Effector CD4-positive, alpha-beta T cell (primary cell): ENCODE data around the gene MYO16.
"Not testable (repeated sequence)": the region's sequence is repeated elsewhere in the genome, so short reads cannot be mapped to it uniquely, and the experiment has no call there.

Source experiments
- DNase-seq: peaks from one replicate; pipeline ENCODE4 v3.0.0-alpha.2; 2020

Gene MYO16

DNA sequence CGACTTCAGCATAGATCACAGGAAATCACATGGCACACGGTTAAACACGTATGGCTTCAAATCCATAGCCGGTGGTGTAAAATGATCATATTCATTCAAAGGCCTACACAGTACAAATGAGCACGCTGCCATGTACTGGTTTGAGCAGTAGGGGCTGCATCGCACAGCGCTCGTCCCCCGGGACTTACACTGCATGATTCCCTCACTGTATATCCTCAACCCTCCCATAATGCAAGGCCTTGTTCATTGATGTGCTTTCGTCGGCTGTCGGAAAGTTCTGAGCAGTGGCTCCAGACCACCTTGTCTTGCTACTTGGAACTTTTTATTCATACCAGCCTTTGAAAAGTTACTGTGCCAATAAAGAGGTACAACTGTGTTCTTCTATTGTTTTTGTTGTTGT lies 578.2 kb downstream of the MYO16 start:
- no peak for DNase-seq

GRCh38 chr13:109208522-109208921 lies 579.1 kb downstream of the MYO16 start:
- DNase-seq = no peak

GRCh38 chr13:109209526-109209925 lies 580.1 kb downstream of the MYO16 start:
- DNase-seq = no peak

GRCh38 chr13:109211616-109212015 lies 582.2 kb downstream of the MYO16 start:
- no peak for DNase-seq

DNA sequence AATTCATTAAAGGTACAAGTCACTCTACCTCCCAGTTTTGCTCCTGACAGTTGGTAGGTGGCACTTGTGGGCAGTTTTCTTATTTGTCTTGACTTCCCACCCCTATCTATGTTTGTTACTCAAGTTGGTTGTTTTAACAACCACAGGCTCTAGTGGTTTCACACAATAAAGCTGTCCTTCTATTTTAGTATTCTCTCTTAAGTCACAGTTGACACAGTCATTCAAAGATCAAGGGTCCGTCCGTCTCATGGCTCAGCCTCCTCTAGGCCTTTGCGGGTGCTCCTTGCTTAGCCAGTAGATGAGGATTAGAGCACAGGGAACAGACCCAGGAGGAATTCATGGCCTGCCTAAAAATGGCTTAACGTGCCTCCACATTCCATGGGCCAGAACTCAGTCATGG lies 583.2 kb downstream of the MYO16 start:
- DNase-seq = no peak

DNA sequence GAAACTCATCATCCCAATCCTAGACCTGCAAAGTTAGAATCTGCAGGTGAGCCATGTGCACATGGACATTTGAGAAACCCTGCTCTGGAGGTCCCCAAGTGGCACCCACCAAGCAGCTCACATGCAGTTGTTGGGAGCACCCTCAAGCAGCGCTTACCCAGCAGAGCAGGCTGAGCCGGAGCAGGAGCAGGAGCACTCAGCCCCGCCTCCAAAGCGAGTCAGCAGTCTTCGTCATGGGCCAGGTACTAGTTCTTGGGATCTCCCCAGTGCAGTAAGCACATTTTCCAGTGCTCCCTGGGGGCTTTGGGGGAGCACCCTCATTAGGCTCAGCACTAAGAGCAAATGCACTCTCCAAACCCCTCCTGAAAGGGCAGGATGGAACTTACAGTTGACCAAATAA lies 584.3 kb downstream of the MYO16 start:
- no peak for DNase-seq

GRCh38 chr13:109214393-109214792 lies 585.0 kb downstream of the MYO16 start:
- DNase-seq = no peak

DNA sequence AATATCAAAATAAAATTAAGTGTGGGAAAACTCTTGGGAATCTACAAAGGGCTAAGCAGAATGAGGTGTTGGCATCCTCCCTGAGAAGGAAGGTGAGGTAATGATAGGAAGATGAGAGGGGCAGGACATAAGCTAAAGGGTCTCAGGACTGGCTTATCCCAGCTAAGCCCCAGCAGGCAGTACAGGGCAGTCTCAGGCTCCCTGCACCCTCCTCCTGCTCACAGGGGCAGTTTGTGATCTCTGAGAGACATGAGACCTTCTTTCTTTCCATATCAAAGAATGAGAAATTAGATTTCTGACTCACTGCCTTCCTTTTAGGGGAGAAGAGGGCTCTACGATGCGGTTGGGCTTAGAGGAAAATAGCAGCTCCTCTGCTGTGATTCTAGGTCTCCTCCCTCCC lies 586.0 kb downstream of the MYO16 start:
- DNase-seq = no peak

GRCh38 chr13:109217510-109217909 lies 588.1 kb downstream of the MYO16 start:
- not testable (repeated sequence) for DNase-seq

- DNase-seq = no peak
These were observed 591.2 kb downstream of the MYO16 start for GRCh38 chr13:109220631-109221030.

GRCh38 chr13:109224033-109224432 lies 594.6 kb downstream of the MYO16 start:
- DNase-seq = no peak

- no peak for DNase-seq
These were observed 597.2 kb downstream of the MYO16 start for GRCh38 chr13:109226631-109227030.

DNA sequence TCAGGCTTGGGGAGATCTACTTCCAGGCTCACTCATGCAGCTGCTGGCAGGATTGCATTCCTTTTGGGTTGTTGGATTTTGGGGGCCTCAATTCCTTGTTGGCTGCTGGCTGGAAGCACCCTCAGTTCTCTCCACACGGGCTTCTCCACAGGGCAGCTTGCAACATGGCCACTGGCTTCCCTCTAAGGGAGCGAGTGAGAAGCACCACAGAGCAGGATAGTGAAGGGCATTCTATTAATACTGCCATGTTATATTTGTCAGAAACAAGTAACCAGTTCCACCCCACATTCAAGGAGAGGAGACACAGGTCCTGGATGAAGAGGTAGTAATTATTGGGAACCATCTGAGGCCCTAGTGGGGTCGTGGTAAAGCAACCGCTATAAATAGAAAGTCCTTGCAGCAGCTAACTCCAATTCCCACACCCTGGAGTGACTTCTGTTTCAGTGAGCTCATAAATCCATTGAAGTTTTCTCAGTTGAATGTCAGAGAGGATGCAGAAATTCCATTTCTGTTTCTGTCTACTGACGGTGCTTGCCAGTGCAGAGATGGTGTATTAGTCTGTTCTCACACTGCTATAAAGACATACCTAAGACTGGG lies 598.0 kb downstream of the MYO16 start:
- no peak for DNase-seq

DNA sequence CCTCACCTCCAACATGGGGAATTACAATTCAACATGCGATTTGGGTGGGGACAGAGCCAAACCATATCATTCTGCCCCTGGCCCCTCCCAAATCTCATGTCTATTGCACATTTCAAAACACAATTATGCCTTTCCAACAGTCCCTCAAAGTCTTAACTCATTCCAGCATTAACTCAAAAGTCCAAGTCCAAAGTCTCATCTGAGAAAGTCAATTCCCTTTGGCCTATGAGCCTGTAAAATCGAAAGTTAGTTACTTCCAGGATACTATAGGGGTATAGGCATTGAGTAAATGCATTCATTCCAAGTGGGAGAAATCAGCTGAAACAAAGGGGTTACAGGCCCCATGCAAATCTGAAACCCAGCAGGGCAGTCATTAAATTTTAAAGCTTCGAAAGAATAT lies 598.8 kb downstream of the MYO16 start:
- no peak for DNase-seq

DNA sequence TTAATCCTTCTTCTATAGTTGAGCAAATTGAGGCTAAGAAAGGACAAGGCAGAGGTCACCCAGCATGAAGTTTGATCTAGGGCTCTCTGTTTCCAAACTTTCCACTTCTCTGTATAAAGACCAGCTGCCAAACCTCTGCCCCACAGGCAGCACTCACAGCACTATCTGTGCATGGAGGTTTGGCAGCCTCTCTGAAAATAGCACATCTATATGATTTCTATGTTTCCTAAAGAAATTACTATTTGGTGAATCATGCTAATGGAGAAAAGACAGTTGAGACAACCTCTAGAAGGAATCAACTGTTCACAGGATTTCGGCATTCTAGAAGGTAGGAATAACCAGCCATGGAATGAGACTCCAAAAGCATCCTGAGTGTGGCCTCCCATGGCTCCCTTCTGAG lies 602.5 kb downstream of the MYO16 start:
- DNase-seq = no peak

DNA sequence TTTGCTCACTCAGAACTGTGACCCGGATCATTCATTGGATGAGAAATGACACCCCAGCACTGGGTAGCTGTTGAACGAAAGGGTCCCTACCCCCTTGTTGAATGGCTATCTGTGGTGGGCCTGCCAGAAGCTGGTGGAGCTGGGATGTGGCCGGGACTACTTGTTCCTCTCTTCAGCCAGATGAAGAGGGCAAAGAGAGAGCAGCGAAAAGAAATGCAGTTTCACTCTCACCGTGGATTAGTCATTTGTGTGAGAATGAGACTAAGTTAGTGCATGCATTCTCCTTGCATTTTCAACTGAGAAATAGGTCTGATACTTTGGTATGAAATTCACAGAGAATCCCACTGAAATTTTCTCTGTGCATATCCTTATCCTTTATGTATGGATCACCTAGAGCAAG lies 603.9 kb downstream of the MYO16 start:
- no peak for DNase-seq

GRCh38 chr13:109235901-109236300 lies 606.5 kb downstream of the MYO16 start:
- DNase-seq = no peak

GRCh38 chr13:109241160-109241559 lies 611.7 kb downstream of the MYO16 start:
- no peak for DNase-seq

GRCh38 chr13:109243311-109243951 lies 614.0 kb downstream of the MYO16 start:
- no peak for DNase-seq

DNA sequence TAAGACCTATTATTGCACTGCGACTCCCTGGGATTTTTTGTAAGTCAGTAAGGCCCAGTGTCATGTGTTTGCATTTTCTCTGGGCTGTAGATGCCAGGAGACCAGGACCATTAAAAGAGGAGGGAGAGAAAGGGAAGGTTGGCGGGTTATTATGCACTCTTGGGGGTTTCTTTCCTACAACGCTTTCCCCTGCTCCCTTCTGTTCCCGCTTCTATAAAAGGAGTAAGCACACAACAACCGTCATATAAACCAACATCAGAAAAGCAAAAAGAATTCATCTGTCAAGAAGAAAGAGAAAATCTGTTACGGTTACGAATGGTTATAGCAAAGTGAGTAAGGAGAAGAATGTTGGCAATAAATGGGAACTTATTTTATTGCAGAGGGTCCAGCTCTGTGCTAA lies 615.2 kb downstream of the MYO16 start:
- DNase-seq = no peak

GRCh38 chr13:109246001-109246400 lies 616.6 kb downstream of the MYO16 start:
- no peak for DNase-seq

DNA sequence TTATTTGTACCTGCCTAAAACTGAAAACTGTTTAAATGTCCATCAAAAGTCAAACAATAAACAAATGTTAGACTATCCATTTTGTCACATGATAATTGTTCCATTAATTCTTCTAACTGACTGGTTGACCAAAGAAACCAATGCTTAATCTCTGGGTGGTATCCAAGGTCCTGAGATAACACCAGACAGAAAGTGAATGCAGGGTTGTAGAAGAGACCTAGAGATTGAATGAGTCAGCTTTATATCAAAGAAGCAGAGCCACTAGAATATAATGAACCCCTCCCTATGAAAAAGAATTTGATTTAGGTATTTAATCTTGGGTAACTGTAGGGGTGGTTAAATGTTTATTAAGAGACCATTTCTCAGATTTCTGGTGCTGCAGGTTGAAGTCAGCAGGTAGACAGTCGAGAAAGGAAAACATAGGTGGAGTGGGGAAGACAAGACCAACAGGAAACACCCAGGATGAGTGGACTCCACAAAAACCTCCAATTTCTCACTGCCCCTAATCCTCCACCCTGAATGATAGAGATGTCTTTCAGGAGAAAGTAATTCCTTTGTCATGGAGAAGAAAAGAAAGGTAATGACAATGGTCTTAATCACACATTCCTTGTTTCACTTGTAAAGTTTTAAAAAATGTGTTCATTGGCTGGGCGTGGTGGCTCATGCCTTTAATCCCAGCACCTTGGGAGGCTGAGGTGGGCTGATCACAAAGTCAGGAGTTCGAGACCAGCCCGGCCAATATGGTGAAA lies 620.5 kb downstream of the MYO16 start:
- DNase-seq = no peak

- DNase-seq = no peak
These were observed 622.5 kb downstream of the MYO16 start for GRCh38 chr13:109251956-109252355.

DNA sequence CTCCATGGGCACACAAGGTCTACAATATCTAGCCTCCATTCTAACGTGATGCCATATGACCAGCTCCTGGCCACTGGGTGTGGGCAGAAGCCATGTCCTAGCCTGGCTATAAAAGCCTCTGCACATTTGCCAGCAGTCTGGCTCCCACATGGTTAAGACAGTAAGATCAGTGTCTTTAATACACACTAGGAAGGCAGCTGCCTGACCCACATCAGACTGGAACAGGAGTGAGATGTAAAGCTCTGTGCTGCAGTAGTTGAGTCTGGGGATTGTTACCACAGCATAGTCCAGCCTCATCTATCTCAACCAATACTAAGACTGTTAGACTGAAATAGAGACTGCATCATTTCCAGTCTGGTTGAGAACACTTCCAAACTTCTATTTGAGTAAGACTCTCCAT lies 623.9 kb downstream of the MYO16 start:
- no peak for DNase-seq
